Measurements from ENCODE around the gene RFX1.

RFX1 gene

GRCh38 chr19:13961826-13962698 is 44.1 kb downstream of the RFX1 start:
- no peak for DNase-seq (ENCODE audit: low read depth in 1 of 2, low spot score in 1 of 2)

- DNase-seq (ENCODE audit: low read depth in 1 of 2, low spot score in 1 of 2) = no peak
These were observed 45.0 kb downstream of the RFX1 start for GRCh38 chr19:13960863-13961784.

- DNase-seq (ENCODE audit: low read depth in 1 of 2, low spot score in 1 of 2) = no peak
These were observed 45.9 kb downstream of the RFX1 start for GRCh38 chr19:13959962-13960862.

DNA sequence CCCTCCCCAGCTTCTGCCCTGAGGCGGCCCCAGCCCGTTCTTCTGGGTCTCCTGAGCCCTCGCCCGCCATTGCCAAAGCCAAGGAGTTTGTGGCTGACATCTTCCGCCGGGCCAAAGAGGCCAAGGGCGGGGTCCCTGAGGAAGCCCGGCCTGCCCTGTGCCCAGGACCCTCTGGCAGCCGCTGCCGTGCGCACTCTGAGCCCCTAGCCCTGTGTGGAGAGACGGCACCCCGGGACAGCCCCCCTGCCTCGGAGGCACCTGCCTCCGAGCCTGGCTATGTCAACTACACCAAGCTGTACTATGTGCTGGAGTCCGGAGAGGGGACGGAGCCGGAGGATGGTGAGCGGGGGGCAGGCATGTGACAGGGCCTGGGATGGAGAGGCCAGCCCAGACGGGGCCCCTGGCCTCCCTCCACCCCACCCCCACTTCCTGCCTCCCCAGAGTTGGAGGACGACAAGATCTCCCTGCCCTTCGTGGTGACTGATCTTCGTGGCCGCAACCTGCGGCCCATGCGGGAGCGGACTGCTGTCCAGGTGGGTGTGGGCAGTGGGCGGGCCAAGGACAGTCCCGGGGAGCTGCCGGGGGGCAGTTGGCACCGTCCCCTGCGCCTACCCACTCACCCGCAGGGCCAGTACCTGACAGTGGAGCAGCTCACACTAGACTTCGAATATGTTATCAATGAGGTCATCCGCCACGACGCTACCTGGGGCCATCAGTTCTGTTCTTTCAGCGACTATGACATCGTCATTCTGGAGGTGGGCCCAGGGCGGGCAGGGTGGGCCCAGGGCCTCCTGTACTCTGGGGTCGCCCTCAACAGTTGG is 46.8 kb downstream of the RFX1 start:
- no peak for DNase-seq (ENCODE audit: low read depth in 1 of 2, low spot score in 1 of 2)

DNA sequence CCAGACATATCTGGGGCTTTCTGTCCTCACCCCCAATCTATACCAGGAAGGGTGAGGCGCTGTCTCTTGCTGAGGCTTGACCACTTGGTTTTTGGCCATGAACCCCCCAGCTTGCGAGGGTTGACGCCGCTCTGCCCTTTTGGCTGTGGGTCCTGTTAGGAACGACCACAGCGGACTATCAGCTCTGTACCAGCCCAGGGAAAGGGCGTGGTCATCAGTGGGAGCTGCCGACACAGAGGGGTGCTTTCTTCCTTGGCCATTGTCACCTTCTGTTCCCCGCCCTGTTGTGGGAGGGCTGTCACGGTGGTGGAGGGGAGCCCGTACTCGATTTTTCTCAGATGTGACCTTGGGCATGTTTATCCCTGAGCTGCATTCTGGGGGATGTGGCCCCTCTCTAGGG is 48.1 kb downstream of the RFX1 start:
- DNase-seq (ENCODE audit: low read depth in 1 of 2, low spot score in 1 of 2) = no peak

GRCh38 chr19:13957051-13957450 is 49.1 kb downstream of the RFX1 start:
- no peak for DNase-seq (ENCODE audit: low read depth in 1 of 2, low spot score in 1 of 2)

DNA sequence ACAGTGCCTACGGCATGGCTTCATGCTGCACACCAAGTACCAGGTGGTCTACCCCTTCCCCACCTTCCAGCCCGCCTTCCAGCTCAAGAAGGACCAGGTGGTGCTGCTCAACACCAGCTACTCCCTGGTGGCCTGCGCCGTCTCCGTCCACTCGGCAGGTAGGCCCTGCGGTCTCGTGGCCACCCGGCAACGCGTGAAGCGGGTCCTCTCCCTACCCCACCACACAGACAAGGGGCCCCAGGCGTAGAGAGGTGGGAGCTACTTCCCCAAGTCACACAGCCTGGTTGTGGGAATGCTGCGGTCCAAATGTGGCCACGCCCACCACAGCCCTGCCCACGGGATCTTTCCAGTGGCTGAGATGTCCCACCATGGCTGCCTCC is 49.8 kb downstream of the RFX1 start:
- DNase-seq (ENCODE audit: low read depth in 1 of 2, low spot score in 1 of 2) = no peak

- DNase-seq (ENCODE audit: low read depth in 1 of 2, low spot score in 1 of 2) = no peak
These were observed 50.3 kb downstream of the RFX1 start for GRCh38 chr19:13955662-13956364.

GRCh38 chr19:13954185-13954584 is 51.9 kb downstream of the RFX1 start:
- no peak for DNase-seq (ENCODE audit: low read depth in 1 of 2, low spot score in 1 of 2)

- no peak for DNase-seq (ENCODE audit: low read depth in 1 of 2, low spot score in 1 of 2)
These were observed 53.1 kb downstream of the RFX1 start for GRCh38 chr19:13952931-13953531.

DNA sequence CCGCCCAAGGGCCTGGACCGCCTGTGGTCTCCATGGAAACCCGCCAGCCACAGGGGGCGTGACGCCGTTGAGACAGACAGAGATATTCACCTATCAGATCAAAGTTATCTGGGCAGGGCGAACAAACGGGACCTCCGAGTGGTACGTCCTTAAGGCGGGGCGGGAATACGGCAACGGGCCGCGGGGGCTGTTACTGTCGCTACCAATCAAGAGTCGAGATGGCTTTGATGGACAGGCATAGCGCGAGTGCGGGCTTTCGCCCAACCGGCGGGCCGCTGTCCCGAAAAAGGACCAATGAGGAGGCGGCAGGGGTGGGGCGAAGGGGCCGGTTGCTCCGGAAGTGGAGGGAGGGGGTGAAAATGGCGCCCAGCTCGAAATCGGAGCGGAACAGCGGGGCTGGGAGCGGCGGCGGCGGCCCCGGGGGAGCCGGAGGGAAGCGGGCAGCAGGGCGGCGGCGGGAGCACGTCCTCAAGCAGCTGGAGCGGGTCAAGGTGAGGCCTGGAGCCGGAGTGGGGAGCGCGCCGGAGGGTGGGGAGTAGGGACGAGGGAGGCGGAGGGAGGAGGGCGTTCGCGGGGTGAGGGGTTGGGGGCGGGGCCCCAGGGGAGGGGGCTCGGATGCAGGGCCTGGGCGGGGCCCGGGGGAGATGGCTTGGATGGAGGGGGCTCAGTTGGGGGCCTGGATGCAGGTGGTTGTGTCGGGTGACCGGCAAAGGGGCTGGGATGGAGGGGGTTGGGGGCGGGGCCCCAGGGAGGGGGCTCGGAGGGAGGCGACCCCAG is 53.8 kb downstream of the RFX1 start, which contains the start of gene DCAF15:
Gene DCAF15, plus strand, starts transcription at position 356 of the 777 bp plus-strand sequence. Its CDS starts 4 bp downstream, at position 360.
- peak; percentile 93 to 99 for DNase-seq (ENCODE audit: low read depth in 1 of 2, low spot score in 1 of 2)

- no peak for DNase-seq (ENCODE audit: low read depth in 1 of 2, low spot score in 1 of 2)
These were observed 54.3 kb downstream of the RFX1 start for GRCh38 chr19:13951799-13952153.

DNA sequence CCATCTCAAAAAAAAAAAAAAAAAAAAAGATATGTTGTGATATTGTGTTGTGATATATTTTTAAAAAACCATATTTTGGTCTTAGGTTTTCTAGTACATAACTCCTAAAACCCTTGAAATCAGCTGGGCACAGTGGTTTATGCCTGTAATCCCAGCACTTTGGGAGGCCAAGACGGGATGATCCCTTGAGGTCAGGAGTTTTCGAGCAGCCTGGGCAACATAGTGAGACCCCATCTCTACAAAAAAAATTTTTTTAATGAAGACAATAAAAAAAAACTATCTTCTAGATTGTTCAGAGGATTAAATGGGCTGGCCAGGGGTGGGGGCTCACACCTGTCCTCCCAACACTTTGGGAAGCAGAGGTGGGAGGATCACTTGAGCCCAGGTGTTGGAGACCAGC is 55.1 kb downstream of the RFX1 start:
- no peak for DNase-seq (ENCODE audit: low read depth in 1 of 2, low spot score in 1 of 2)

- no peak for DNase-seq (ENCODE audit: low read depth in 1 of 2, low spot score in 1 of 2)
These were observed 59.7 kb downstream of the RFX1 start for GRCh38 chr19:13946414-13946813.

- DNase-seq (ENCODE audit: low read depth in 1 of 2, low spot score in 1 of 2) = no peak
These were observed 64.0 kb downstream of the RFX1 start for GRCh38 chr19:13942023-13942684.

GRCh38 chr19:13938301-13939064 is 67.6 kb downstream of the RFX1 start, which contains the start of gene PODNL1:
Gene PODNL1, minus strand, starts transcription at chr19:13938417. Its CDS starts 236 bp downstream, at chr19:13938181.
- DNase-seq (ENCODE audit: low read depth in 1 of 2, low spot score in 1 of 2) = no peak
